WI38 (cell line): Measurements from ENCODE around the gene BIRC5.
"Not testable (repeated sequence)": the region's sequence is repeated elsewhere in the genome, so short reads cannot be mapped to it uniquely, and the experiment has no call there.

Experiments
- H3K4me3 ChIP-seq: 2 replicates; pipeline ENCODE4 v1.5.1; 2011; ENCODE audit warnings: low read depth, mild to moderate bottlenecking, control low read depth, low read length
- TF ChIP-seq, protein P1 (sequence below): IDR thresholded peaks from 2 replicates; pipeline ENCODE4 v1.5.1; 2012; ENCODE audit warnings: low read depth, mild to moderate bottlenecking, control low read depth, low read length

BIRC5 gene

GRCh38 chr17:78232859-78233173 is 18.8 kb downstream of the BIRC5 start:
- TF ChIP-seq, protein P1, sequence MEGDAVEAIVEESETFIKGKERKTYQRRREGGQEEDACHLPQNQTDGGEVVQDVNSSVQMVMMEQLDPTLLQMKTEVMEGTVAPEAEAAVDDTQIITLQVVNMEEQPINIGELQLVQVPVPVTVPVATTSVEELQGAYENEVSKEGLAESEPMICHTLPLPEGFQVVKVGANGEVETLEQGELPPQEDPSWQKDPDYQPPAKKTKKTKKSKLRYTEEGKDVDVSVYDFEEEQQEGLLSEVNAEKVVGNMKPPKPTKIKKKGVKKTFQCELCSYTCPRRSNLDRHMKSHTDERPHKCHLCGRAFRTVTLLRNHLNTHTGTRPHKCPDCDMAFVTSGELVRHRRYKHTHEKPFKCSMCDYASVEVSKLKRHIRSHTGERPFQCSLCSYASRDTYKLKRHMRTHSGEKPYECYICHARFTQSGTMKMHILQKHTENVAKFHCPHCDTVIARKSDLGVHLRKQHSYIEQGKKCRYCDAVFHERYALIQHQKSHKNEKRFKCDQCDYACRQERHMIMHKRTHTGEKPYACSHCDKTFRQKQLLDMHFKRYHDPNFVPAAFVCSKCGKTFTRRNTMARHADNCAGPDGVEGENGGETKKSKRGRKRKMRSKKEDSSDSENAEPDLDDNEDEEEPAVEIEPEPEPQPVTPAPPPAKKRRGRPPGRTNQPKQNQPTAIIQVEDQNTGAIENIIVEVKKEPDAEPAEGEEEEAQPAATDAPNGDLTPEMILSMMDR = no peak
- no peak overlapping the region for H3K4me3 ChIP-seq

- no peak overlapping the region for H3K4me3 ChIP-seq
- TF ChIP-seq, protein P1 = no peak
Observed at GRCh38 chr17:78233678-78234077, 19.6 kb downstream of the BIRC5 start.

GRCh38 chr17:78234261-78234865 is 20.3 kb downstream of the BIRC5 start:
- no peak overlapping the region for H3K4me3 ChIP-seq
- TF ChIP-seq, protein P1 = no peak

DNA sequence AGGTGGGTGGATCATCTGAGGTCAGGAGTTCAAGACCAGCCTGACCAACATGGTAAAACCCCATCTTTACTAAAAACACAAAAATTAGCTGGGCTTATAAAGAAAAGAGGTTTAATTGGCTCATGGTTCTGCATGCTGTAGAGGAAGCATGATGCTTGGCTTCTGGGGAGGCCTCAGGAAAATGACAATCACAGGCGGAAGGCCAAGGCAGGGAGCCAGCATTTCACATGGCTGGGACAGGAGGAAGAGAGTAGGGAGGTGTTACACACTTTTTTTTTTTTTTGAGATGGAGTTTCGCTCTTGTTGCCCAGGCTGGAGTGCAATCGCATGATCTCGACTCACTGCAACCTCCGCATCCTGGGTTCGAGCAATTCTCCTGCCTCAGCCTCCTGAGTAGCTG is 21.0 kb downstream of the BIRC5 start:
- not testable (repeated sequence) for H3K4me3 ChIP-seq

DNA sequence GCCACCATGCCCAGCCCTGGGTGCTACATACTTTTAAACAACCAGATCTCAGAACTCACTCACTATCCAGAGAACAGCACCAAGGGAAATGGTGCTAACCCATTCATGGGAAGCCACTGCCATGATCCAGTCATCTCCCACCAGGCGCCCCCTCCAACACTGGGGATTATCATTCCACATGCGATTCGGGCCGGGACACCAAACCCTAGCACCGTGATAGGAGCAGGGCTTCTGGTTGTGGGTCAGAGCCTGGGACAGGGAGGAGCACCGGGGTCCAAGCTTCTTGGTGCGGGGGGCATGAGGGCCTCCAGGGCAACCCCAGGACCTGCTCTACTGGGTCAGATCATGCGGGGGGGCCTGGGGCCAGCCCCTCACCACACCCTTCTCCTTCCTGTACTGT is 21.8 kb downstream of the BIRC5 start:
- no peak overlapping the region for H3K4me3 ChIP-seq
- TF ChIP-seq, protein P1 = no peak

DNA sequence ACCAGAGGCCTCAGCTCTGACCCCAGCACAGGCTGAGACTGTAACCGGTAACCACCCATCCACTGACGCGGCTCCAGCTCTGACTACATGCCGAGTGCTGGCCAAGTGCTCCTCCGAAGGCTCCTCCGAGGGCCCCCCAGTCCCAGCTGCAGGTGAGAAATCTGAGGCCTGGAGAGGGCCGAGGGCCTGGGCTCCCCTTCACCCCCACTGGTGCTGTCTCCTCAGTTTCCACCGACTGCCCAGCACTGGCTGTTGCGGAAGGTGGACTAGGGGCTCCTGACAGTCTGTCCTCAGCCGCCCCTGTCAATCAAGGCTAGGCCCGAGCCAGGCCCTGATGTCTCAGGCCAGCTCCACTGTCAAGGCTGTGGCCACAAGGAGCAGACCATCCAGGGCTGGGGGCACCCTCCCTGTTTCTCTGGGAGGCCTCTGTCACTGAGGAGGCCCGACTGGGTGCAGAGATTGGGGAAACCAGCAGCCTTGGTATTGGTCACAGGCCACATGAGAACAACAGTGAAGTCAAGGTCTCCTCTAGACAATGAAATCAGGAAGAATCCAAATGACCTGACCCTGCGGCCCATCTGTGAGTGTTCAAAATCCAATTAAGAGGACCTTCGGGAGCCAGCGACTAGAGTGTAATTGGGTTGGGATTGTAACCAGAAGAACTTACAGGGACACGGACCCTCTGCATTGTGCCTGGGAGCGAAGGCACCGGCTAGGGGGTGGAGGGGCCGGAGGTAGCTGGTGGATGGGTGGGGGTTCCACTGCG is 22.5 kb downstream of the BIRC5 start:
- TF ChIP-seq, protein P1 = no peak

GRCh38 chr17:78237401-78238012 is 23.5 kb downstream of the BIRC5 start:
- TF ChIP-seq, protein P1 = no peak
- H3K4me3 ChIP-seq = no peak overlapping the region

More for the DNA sequence above, 22.5 kb downstream of the BIRC5 start:
- no peak overlapping the region for H3K4me3 ChIP-seq
